ENCODE results near the gene VWA5B1.

The VWA5B1 gene

DNA sequence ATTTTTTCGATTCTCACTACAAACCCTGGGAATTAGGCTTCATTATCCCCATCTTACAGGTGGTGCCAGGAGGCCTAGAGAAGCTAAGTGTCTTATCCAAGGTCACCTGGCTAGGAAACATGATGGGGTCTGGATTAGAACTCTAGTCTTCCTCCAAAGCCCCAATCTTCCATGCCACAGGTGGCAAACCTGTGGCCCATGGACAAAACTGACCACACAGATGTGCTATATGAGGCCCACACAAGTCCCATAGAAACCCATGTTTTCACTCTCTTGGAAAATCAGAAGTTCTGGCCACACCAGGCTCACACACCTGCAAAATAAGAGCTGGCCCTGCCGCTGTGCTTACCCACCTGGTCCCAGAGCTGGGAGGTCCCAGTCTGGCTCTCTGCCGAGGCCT lies 21.6 kb downstream of the VWA5B1 start:
- Histone ChIP-seq H3K27ac (no peak overlapping the region), H3K36me3 (ENCODE audit: insufficient read depth, low read length) (no peaks in the 10 kb centered on the region), H3K9me3 (ENCODE audit: low read depth, low read length) (no peaks in the 10 kb centered on the region), H3K9ac (ENCODE audit: insufficient read length) (no peak overlapping the region), H3K4me3 (no peak overlapping the region)
- DNase-seq (ENCODE audit: low read depth, low spot score): no peak
- TF ChIP-seq FOXP2 (optimal IDR thresholded peaks at IDR 0.05; ENCODE audit: control extremely low read depth, extremely low read length, insufficient read depth) (no peak), EZH2 (IDR thresholded peaks at IDR 0.05) (no peak), POLR2AphosphoS5 (IDR thresholded peaks at IDR 0.05; ENCODE audit: borderline replicate concordance, low read depth, low read length) (no peak)

DNA sequence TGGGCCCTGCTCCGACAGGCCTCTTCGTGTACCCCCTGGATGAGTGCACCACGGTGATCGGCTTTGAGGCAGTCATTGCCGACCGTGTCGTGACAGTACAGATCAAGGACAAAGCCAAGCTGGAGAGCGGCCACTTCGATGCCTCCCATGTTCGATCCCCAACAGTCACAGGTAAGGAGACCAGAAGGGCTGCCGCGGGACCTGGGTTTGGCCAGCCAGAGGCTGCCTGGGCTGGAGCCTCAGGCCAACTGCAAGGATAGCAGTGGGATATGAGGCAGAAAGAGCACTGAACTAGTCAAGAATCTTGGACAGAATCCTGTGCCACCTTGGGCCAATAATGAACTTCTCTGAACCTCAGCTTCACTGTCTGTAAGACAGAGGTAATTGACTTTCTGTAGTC lies 22.1 kb downstream of the VWA5B1 start:
- TF ChIP-seq FOXP2 (optimal IDR thresholded peaks at IDR 0.05; ENCODE audit: control extremely low read depth, extremely low read length, insufficient read depth): no peak
- TF ChIP-seq POLR2AphosphoS5 (IDR thresholded peaks at IDR 0.05; ENCODE audit: borderline replicate concordance, low read depth, low read length): no peak
- no peak for TF ChIP-seq EZH2 (IDR thresholded peaks at IDR 0.05)
- no peak overlapping the region for H3K4me3 ChIP-seq
- H3K36me3 ChIP-seq (ENCODE audit: insufficient read depth, low read length): no peaks in the 10 kb centered on the region
- H3K27ac ChIP-seq: no peak overlapping the region
- DNase-seq (ENCODE audit: low read depth, low spot score): no peak
- no peaks in the 10 kb centered on the region for H3K9me3 ChIP-seq (ENCODE audit: low read depth, low read length)
- no peak overlapping the region for H3K9ac ChIP-seq (ENCODE audit: insufficient read length)

DNA sequence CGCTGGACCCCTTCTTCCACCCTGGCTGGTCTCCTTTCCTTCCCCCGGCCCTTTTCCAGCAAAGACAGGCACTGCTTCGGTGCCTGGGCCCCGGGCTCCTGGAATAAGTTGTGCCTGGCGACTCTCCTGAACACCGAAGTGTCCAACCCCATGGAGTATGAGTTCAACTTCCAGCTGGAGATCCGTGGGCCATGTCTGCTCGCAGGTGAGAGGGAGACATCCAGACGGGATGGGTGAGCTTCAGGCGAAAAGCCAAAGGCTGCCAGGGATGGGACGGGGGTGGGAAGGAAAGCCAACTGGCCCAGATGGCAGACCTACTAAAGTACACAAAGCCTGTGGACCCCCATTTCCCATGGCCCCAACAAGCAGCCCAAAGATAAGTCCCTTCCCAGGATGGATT lies 26.8 kb downstream of the VWA5B1 start:
- DNase-seq (ENCODE audit: low read depth, low spot score): no peak
- Histone ChIP-seq H3K9me3 (ENCODE audit: low read depth, low read length) (no peaks in the 10 kb centered on the region), H3K27ac (no peak overlapping the region), H3K4me3 (no peak overlapping the region), H3K9ac (ENCODE audit: insufficient read length) (no peak overlapping the region), H3K36me3 (ENCODE audit: insufficient read depth, low read length) (no peaks in the 10 kb centered on the region)
- TF ChIP-seq EZH2 (IDR thresholded peaks at IDR 0.05): no peak
- no peak for TF ChIP-seq FOXP2 (optimal IDR thresholded peaks at IDR 0.05; ENCODE audit: control extremely low read depth, extremely low read length, insufficient read depth)
- no peak for TF ChIP-seq POLR2AphosphoS5 (IDR thresholded peaks at IDR 0.05; ENCODE audit: borderline replicate concordance, low read depth, low read length)

DNA sequence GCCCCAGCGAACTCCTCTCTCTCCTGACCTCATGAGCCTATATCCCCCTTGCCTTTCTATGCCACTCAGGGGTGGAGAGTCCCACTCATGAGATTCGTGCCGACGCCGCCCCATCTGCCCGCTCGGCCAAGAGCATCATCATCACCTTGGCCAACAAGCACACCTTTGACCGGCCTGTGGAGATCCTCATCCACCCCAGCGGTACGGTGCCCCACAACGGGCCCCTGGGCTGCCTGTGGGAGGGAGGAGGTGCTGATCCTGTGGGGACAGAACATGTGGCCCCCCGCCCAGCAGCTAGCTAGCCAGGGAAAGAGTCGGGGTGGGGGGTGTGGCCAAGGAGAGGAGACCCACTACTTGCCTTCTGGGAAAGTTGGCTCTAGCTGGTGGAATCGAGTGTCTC lies 27.8 kb downstream of the VWA5B1 start:
- Histone ChIP-seq H3K36me3 (ENCODE audit: insufficient read depth, low read length) (no peaks in the 10 kb centered on the region), H3K27ac (no peak overlapping the region), H3K9me3 (ENCODE audit: low read depth, low read length) (no peaks in the 10 kb centered on the region), H3K9ac (ENCODE audit: insufficient read length) (no peak overlapping the region), H3K4me3 (no peak overlapping the region)
- DNase-seq (ENCODE audit: low read depth, low spot score): no peak
- TF ChIP-seq POLR2AphosphoS5 (IDR thresholded peaks at IDR 0.05; ENCODE audit: borderline replicate concordance, low read depth, low read length) (no peak), EZH2 (IDR thresholded peaks at IDR 0.05) (no peak), FOXP2 (optimal IDR thresholded peaks at IDR 0.05; ENCODE audit: control extremely low read depth, extremely low read length, insufficient read depth) (no peak)

DNA sequence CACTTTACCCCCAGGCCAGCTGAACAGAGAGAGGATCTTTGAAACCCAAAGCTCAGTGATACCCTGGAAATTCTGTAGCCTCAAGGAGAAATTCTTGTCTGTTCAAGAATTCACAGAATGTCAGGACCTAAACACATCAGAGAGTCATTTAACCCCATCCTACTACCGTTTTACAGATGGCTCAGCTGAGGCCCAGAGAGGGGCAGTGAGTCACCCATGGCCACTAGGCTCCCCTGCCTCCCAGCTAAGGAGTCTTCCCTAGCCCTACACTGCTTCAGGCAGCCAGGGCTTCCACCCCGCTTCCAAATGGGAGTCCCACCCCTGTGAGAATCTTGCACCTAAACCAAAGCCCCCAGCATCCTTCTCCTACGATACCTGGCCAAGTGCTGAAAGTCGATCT lies 28.3 kb downstream of the VWA5B1 start:
- Histone ChIP-seq H3K9ac (ENCODE audit: insufficient read length) (no peak overlapping the region), H3K4me3 (no peak overlapping the region), H3K27ac (no peak overlapping the region), H3K9me3 (ENCODE audit: low read depth, low read length) (no peaks in the 10 kb centered on the region), H3K36me3 (ENCODE audit: insufficient read depth, low read length) (no peaks in the 10 kb centered on the region)
- TF ChIP-seq FOXP2 (optimal IDR thresholded peaks at IDR 0.05; ENCODE audit: control extremely low read depth, extremely low read length, insufficient read depth): no peak
- TF ChIP-seq POLR2AphosphoS5 (IDR thresholded peaks at IDR 0.05; ENCODE audit: borderline replicate concordance, low read depth, low read length): no peak
- no peak for TF ChIP-seq EZH2 (IDR thresholded peaks at IDR 0.05)
- DNase-seq (ENCODE audit: low read depth, low spot score): no peak

DNA sequence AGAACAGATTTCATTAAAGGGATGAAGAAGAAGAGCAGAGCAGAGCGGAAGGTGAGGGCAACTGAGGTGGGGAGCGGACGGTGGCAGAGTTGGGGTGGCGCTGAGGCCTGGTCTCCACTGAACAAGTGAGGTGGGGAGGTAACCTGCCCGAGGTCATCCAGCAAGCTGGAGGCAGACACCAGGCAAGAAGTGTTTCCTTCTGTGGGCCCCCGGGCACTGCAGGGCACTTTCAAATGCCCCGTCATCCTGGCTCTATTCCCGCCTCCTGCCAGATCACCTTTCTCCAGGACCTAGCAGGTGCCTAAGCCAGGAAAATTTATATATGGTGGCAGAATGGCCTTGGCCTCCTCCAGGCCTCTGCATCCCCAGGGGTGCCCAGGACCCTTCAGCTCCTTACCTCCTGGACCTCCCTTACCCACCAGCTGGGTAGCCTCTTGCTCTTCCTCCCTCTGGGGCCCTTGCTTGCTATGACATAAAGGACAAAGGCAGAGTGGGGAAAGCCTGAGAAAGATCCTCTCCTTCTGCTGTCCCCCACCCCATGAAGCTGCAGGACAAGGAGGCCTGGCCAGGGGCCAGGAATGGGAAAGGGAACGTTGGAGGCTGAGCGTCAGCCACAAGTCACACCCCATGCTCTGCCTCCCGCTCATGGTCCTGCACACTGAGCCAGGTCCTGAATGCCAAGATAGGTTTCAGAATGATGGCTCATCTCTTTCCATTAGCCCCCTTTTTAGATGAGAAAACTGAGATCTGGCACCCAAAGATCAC lies 29.0 kb downstream of the VWA5B1 start:
- H3K9ac ChIP-seq (ENCODE audit: insufficient read length): no peak overlapping the region
- TF ChIP-seq POLR2AphosphoS5 (IDR thresholded peaks at IDR 0.05; ENCODE audit: borderline replicate concordance, low read depth, low read length) (no peak), EZH2 (IDR thresholded peaks at IDR 0.05) (no peak), FOXP2 (optimal IDR thresholded peaks at IDR 0.05; ENCODE audit: control extremely low read depth, extremely low read length, insufficient read depth) (no peak)
- DNase-seq (ENCODE audit: low read depth, low spot score): no peak
- no peak overlapping the region for H3K4me3 ChIP-seq
- no peaks in the 10 kb centered on the region for H3K9me3 ChIP-seq (ENCODE audit: low read depth, low read length)
- no peak overlapping the region for H3K27ac ChIP-seq
- no peaks in the 10 kb centered on the region for H3K36me3 ChIP-seq (ENCODE audit: insufficient read depth, low read length)

DNA sequence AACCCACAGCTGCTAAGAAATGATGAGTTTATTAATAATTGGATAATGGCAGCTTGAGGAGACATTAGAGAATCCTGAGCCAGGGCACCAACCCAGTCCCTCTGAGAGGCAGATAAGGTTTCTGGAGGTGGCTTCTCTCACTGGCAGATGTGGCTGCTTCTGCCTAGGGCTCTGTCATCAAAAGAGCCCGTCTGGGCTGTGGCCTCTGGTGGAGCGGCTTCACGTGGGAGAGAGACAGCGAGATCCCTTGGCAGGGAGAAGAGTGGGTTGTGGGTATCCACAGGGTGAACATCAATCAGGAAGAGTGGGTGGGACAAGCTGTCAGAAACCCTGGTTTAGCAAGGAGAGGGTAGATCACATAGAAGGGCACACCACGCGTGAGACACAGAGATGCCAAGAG lies 30.0 kb downstream of the VWA5B1 start:
- Histone ChIP-seq H3K4me3 (no peak overlapping the region), H3K36me3 (ENCODE audit: insufficient read depth, low read length) (no peaks in the 10 kb centered on the region), H3K9ac (ENCODE audit: insufficient read length) (no peak overlapping the region), H3K9me3 (ENCODE audit: low read depth, low read length) (no peaks in the 10 kb centered on the region), H3K27ac (no peak overlapping the region)
- no peak for TF ChIP-seq EZH2 (IDR thresholded peaks at IDR 0.05)
- no peak for TF ChIP-seq FOXP2 (optimal IDR thresholded peaks at IDR 0.05; ENCODE audit: control extremely low read depth, extremely low read length, insufficient read depth)
- TF ChIP-seq POLR2AphosphoS5 (IDR thresholded peaks at IDR 0.05; ENCODE audit: borderline replicate concordance, low read depth, low read length): no peak
- DNase-seq (ENCODE audit: low read depth, low spot score): no peak

DNA sequence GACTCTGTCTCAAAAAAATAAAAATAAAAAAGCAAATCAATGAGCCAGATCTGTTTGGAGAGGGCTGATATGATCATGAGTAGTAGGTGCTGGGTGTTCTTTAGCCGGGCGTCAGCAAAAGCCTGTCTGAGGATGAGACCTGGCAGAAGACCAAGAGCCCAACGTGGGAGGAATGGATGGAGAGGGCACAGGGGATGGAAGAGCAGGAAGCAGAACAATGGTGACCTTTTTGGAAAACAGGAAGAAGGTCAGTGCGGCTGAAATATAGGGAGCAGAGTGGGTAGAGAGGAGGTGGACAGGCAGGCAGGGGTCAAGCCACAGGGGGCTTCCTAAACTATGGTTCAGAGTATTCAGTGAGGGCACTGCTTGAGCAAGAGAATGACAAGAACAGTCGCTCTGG lies 30.9 kb downstream of the VWA5B1 start:
- DNase-seq (ENCODE audit: low read depth, low spot score): no peak
- H3K9ac ChIP-seq (ENCODE audit: insufficient read length): no peak overlapping the region
- H3K9me3 ChIP-seq (ENCODE audit: low read depth, low read length): no peaks in the 10 kb centered on the region
- no peak overlapping the region for H3K27ac ChIP-seq
- TF ChIP-seq FOXP2 (optimal IDR thresholded peaks at IDR 0.05; ENCODE audit: control extremely low read depth, extremely low read length, insufficient read depth) (no peak), POLR2AphosphoS5 (IDR thresholded peaks at IDR 0.05; ENCODE audit: borderline replicate concordance, low read depth, low read length) (no peak), EZH2 (IDR thresholded peaks at IDR 0.05) (no peak)
- H3K4me3 ChIP-seq: no peak overlapping the region
- H3K36me3 ChIP-seq (ENCODE audit: insufficient read depth, low read length): no peaks in the 10 kb centered on the region

All from SK-N-MC (cell line).